CD14-positive monocyte (primary cell): ENCODE measurements around the gene HOXB4. TPM values are rescaled to one million over a fixed set of nuclear protein-coding genes. Genes with fewer than 3 reads are reported as not detected.

Experiments used
- DNase-seq, 3 donors: peaks; one replicate each; pipeline ENCODE4 v3.0.0-alpha.2; 2011 to 2022
- H2AFZ ChIP-seq: 2 replicates; pipeline ENCODE4 v1.6.0; 2012; ENCODE audit warnings: mild to moderate bottlenecking, low read depth, low read length, inconsistent platforms; ENCODE audit not compliant: insufficient read depth, poor library complexity, severe bottlenecking
- H3K27ac ChIP-seq, 2 donors: 1 replicate in 1 of 2; 2 replicates in 1 of 2; pipeline ENCODE4 v1.5.1; 2012 to 2013; ENCODE audit warnings: low read length in 2 of 2, control low read depth in 1 of 2, inconsistent platforms in 1 of 2, low read depth in 1 of 2, mild to moderate bottlenecking in 1 of 2
- H3K27me3 ChIP-seq, 2 donors: one replicate each; pipeline versions ENCODE4 v1.6.0 to v1.6.1; 2011 to 2013; ENCODE audit warnings: low read length in 2 of 2; ENCODE audit not compliant: control insufficient read depth in 2 of 2, insufficient read depth in 2 of 2
- H3K36me3 ChIP-seq, 2 donors: replicated peaks in 1 of 2; 1 replicate in 1 of 2; 2 replicates in 1 of 2; pipeline versions ENCODE4 v1.5.1 to v1.6.1; 2012 to 2013; ENCODE audit warnings: low read length in 2 of 2, control low read depth in 1 of 2, inconsistent platforms in 1 of 2, mild to moderate bottlenecking in 1 of 2; ENCODE audit not compliant: insufficient read depth in 2 of 2, control insufficient read depth in 1 of 2
- H3K4me1 ChIP-seq, 2 donors: 1 replicate in 1 of 2; 2 replicates in 1 of 2; pipeline versions ENCODE4 v1.5.1 to v1.6.1; 2012 to 2013; ENCODE audit warnings: low read length in 2 of 2, control low read depth in 1 of 2, inconsistent platforms in 1 of 2, mild to moderate bottlenecking in 1 of 2, moderate library complexity in 1 of 2; ENCODE audit not compliant: insufficient read depth in 2 of 2, control insufficient read depth in 1 of 2
- H3K4me2 ChIP-seq: replicated peaks from 2 replicates; pipeline ENCODE3; 2012; ENCODE audit warnings: low read length, moderate library complexity, mild to moderate bottlenecking; ENCODE audit not compliant: poor library complexity, severe bottlenecking; ENCODE audit errors: extremely low read depth
- H3K4me3 ChIP-seq, 3 experiments: fragments of 200-600 bp in 1 of 3; sonication (generic) in 1 of 3; replicated peaks in 1 of 3; 1 replicate in 2 of 3; 2 replicates in 1 of 3; pipeline ENCODE4 v1.5.1; 2011 to 2013; ENCODE audit warnings: low read length in 3 of 3, mild to moderate bottlenecking in 3 of 3, control low read depth in 2 of 3, low read depth in 2 of 3, inconsistent platforms in 1 of 3, moderate library complexity in 1 of 3
- H3K79me2 ChIP-seq: 2 replicates; pipeline ENCODE4 v1.6.0; 2012; ENCODE audit warnings: mild to moderate bottlenecking, control low read depth, inconsistent platforms, low read length, moderate library complexity; ENCODE audit not compliant: insufficient read depth
- H3K9ac ChIP-seq: 2 replicates; pipeline ENCODE4 v1.6.0; 2017; ENCODE audit warnings: low read length, mild to moderate bottlenecking; ENCODE audit not compliant: insufficient read depth, poor library complexity, severe bottlenecking
- H3K9me3 ChIP-seq, 2 donors: replicated peaks in 1 of 2; 1 replicate in 1 of 2; 2 replicates in 1 of 2; pipeline versions ENCODE4 v1.5.1 to v1.6.1; 2012 to 2013; ENCODE audit warnings: low read length in 2 of 2, control low read depth in 1 of 2; ENCODE audit not compliant: control insufficient read depth in 1 of 2, insufficient read depth in 1 of 2
- H4K20me1 ChIP-seq: 2 replicates; pipeline ENCODE4 v1.6.0; 2012; ENCODE audit warnings: mild to moderate bottlenecking, low read length, control low read depth, moderate library complexity; ENCODE audit not compliant: insufficient read depth
- H3K27ac Mint-ChIP-seq, 7 donors: one replicate each; pipeline ENCODE4 v1.8.0; 2020; ENCODE audit warnings: mild to moderate bottlenecking in 7 of 7, mixed read lengths in 7 of 7, moderate library complexity in 6 of 7, inconsistent platforms in 2 of 7
- H3K27me3 Mint-ChIP-seq, 3 donors: one replicate each; pipeline ENCODE4 v1.8.0; 2021 to 2022; ENCODE audit warnings: low read depth in 3 of 3, mild to moderate bottlenecking in 3 of 3, mixed read lengths in 3 of 3, moderate library complexity in 3 of 3, inconsistent platforms in 1 of 3
- H3K36me3 Mint-ChIP-seq, 2 donors: one replicate each; pipeline ENCODE4 v1.8.0; 2020; ENCODE audit warnings: mixed read lengths in 2 of 2, inconsistent platforms in 1 of 2, mild to moderate bottlenecking in 1 of 2
- H3K4me1 Mint-ChIP-seq: one replicate; pipeline ENCODE4 v1.8.0; 2020; ENCODE audit warnings: mild to moderate bottlenecking, mixed read lengths
- H3K4me3 Mint-ChIP-seq, 2 donors: one replicate each; pipeline ENCODE4 v1.8.0; 2020; ENCODE audit warnings: mild to moderate bottlenecking in 2 of 2, mixed read lengths in 2 of 2, moderate library complexity in 1 of 2
- H3K9me3 Mint-ChIP-seq, 7 donors: one replicate each; pipeline ENCODE4 v1.8.0; 2020 to 2022; ENCODE audit warnings: mixed read lengths in 7 of 7, mild to moderate bottlenecking in 6 of 7, moderate library complexity in 6 of 7, inconsistent platforms in 2 of 7
- WGBS: methylation state at CpG from one replicate; pipeline ENCODE4 v1.1.5; 2013; ENCODE audit warnings: missing lambda C conversion rate; ENCODE audit not compliant: insufficient coverage; 5-methylcytosine and 5-hydroxymethylcytosine counted together
- intact Hi-C, 2 donors: fragments of 100-400 bp; cut with micrococcal nuclease; formaldehyde crosslinking; loops; one replicate each; pipeline versions ENCODE4 v1.15.0 to v1.15.1; 2023
- polyA plus RNA-seq, 3 donors: library from polyadenylated mRNA; depleted of rRNA in 1 of 3; unstranded in 2 of 3; stranded (reverse) in 1 of 3; fragments of 300-500 nt in 2 of 3; fragments of >200 nt in 1 of 3; fragmentation: Illumina TruSeq in 2 of 3; gene quantifications; 1 replicate in 2 of 3; 2 replicates in 1 of 3; pipeline ENCODE4 v1.2.3, GENCODE V29; 2012 to 2021
- TF ChIP-seq, protein P1 (sequence below): fragments of 200-600 bp; IDR thresholded peaks from one replicate; pipeline ENCODE4 v1.8.0; 2022; ENCODE audit warnings: antibody characterized with exemption, mild to moderate bottlenecking

The HOXB4 gene
- polyA plus RNA-seq, 3 donors = 0.16 TPM; not detected in 2

DNA sequence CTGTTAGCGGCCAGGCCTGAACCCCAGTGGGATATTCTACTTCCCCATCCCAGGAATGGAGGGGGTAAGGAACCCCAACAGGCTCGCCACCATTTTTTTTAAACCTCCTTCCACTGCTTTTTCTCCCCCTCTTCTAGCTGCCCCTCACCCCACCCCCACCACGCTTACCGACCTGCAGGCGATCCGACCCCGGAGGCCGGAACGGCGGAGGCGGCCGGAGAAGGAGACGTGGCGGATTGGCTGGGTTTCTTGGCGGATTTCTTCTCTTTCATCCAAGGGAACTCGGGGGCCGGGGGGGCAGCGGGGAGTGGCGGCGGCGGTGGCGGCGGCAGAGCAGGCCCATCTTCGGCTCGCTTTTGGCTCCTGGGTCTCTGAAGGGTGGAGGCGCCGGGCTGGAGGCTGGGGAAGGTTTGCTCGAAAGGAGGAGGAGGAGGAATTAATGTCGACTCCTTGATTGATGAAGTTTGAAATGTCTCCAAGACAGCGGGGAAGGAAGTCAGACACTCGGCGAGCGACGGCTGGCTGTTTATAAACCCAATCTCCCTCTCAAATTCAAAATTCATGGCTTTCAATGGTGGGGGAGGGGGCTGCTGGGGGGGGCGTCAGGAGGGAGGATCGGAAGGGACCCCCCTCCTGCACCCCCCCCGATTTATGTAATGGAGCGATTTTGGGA, 33.7 kb downstream of the HOXB4 start:
- peaks cover 5 to 17% of the 10 kb centered on the region in 2 donors for H3K36me3 Mint-ChIP-seq
- H2AFZ ChIP-seq = peak overlapping the region; percentile 97
- TF ChIP-seq, protein P1, sequence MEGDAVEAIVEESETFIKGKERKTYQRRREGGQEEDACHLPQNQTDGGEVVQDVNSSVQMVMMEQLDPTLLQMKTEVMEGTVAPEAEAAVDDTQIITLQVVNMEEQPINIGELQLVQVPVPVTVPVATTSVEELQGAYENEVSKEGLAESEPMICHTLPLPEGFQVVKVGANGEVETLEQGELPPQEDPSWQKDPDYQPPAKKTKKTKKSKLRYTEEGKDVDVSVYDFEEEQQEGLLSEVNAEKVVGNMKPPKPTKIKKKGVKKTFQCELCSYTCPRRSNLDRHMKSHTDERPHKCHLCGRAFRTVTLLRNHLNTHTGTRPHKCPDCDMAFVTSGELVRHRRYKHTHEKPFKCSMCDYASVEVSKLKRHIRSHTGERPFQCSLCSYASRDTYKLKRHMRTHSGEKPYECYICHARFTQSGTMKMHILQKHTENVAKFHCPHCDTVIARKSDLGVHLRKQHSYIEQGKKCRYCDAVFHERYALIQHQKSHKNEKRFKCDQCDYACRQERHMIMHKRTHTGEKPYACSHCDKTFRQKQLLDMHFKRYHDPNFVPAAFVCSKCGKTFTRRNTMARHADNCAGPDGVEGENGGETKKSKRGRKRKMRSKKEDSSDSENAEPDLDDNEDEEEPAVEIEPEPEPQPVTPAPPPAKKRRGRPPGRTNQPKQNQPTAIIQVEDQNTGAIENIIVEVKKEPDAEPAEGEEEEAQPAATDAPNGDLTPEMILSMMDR = no peak
- H3K4me3 Mint-ChIP-seq = peak overlapping the region; percentile 81 to 92
- DNase-seq = peak in 2 of 3 donors; percentile 27 to 35
- H3K36me3 ChIP-seq = no peaks in the 10 kb centered on the region
- H3K4me2 ChIP-seq = peak overlapping the region; percentile 73
- no peaks in the 10 kb centered on the region for H4K20me1 ChIP-seq
- peaks cover 40 to 84% of the 10 kb centered on the region in 2 donors for H3K27me3 ChIP-seq
- H3K4me1 Mint-ChIP-seq = peaks cover 62% of the 10 kb centered on the region
- 0% methylated on average over 19 of the region's 38 CpGs for whole genome bisulfite sequencing
- peak overlapping the region in 5 of 7 donors; percentile 18 to 90 (median 76) for H3K27ac Mint-ChIP-seq
- intact Hi-C loops = no loop called here
- peak overlapping the region; percentile 57 for H3K9ac ChIP-seq
- peak overlapping the region; percentile 57 to 83 (median 62) for H3K4me3 ChIP-seq
- H3K27me3 Mint-ChIP-seq = peaks cover 83 to 89% (median 87%) of the 10 kb centered on the region in 3 donors
- H3K4me1 ChIP-seq = peaks cover 41 to 58% of the 10 kb centered on the region in 2 donors
- no peaks in the 10 kb centered on the region for H3K79me2 ChIP-seq
- H3K27ac ChIP-seq = peak overlapping the region in 1 of 2 donors; percentile 42
- H3K9me3 ChIP-seq = no peaks in the 10 kb centered on the region
- H3K9me3 Mint-ChIP-seq = peaks cover 0 to 30% (median 18%) of the 10 kb centered on the region in 7 donors

DNA sequence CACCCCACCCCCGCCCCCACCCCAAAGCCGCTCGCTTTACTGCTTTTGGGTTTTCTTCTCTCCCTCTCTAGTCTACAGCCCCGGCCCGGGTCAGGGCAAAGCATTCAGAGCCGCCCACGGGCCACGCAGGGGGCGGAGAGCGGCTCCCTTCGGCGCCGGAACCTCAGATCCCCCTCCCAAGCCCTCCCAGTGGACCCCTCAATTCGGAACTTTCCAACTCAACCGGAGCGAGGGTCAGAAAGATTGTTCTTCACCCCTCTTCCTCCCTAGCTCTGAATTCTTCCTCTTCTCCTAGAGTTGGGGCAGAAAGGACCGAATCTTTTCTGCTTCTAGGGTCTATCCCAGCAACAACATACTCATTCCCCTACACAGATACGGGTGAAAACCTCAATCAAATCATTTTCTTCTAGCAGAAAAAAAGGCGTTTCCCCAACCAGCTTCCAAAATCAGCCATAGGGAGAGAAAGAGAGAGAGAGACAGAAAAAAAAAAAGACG, 34.2 kb downstream of the HOXB4 start:
- peak overlapping the region in 5 of 7 donors; percentile 2 to 76 (median 46) for H3K27ac Mint-ChIP-seq
- WGBS = 0% methylated on average over 13 of the region's 20 CpGs

More for the DNA sequence above, 34.2 kb downstream of the HOXB4 start:
- peak overlapping the region; percentile 97 for H2AFZ ChIP-seq
- H3K36me3 Mint-ChIP-seq = peaks cover 5 to 17% of the 10 kb centered on the region in 2 donors
- no peaks in the 10 kb centered on the region for H3K36me3 ChIP-seq
- peaks cover 83 to 91% (median 89%) of the 10 kb centered on the region in 3 donors for H3K27me3 Mint-ChIP-seq
- H3K79me2 ChIP-seq = no peaks in the 10 kb centered on the region
- H3K27me3 ChIP-seq = peaks cover 40 to 86% of the 10 kb centered on the region in 2 donors
- H4K20me1 ChIP-seq = no peaks in the 10 kb centered on the region
- peak overlapping the region; percentile 57 to 83 (median 62) for H3K4me3 ChIP-seq
- H3K9me3 ChIP-seq = no peaks in the 10 kb centered on the region
- no peak for DNase-seq
- peaks cover 62% of the 10 kb centered on the region for H3K4me1 Mint-ChIP-seq
- H3K4me1 ChIP-seq = peaks cover 41 to 58% of the 10 kb centered on the region in 2 donors
- H3K4me2 ChIP-seq = peak overlapping the region; percentile 73
- H3K27ac ChIP-seq = peak overlapping the region; percentile 8 to 42
- peak overlapping the region; percentile 81 to 92 for H3K4me3 Mint-ChIP-seq
- H3K9ac ChIP-seq = peak overlapping the region; percentile 57
- TF ChIP-seq, protein P1 = no peak
- intact Hi-C loops = no loop called here
- H3K9me3 Mint-ChIP-seq = peaks cover 0 to 30% (median 18%) of the 10 kb centered on the region in 7 donors
